ENCODE measurements around the gene ADD2. TPM values are rescaled to one million over a fixed set of nuclear protein-coding genes. Genes with fewer than 3 reads are reported as not detected.

The ADD2 gene
- total RNA-seq, 2 experiments from 2014 or later, result 4.4 to 6.4 TPM

DNA sequence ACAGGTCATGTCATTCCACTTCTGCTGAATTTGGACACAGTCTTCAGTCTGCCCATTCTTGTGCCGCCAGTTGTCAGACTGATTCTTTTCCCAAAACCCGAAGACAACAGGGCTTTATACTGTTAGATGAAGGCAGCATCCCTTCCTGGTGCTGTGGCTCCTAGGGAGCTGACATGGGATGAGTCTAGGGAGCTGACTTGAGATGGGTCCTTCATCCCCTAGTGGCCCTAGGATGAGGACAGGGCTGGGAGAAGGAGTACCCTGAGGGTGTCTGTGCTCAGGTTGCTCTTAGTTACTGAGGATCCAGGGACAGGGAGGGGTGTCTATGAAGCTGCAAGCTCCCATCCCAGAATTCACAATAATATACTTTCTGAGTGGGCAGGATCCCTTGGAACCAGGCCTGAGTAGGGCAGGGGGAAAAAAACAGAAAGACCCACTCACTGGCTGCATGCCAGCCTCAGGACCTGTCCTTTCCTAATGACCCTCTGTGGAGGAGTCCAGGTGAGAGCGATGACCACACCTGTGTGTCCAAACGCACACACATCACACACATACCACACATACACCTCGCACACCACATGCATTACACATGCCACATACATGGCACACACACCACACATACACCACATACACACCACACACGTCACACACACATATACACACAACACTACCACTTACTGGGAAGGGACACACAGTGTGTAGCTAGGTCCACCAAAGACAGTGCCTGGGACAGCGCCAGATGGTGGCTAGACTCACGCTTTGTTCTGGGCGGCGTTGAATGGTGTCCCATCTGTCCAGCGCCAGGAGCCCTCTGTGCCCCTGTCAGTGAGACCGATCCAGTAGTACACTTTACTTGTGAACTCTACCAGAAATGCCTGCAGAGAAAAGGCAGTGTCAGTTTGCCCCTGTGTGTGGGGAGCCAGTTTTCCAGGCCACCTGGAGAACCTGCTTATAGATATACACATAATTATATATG, 41.3 kb upstream of the ADD2 start:
- H3K4me3 ChIP-seq (ENCODE audit: low read length), result no peak overlapping the region
- H3K27ac ChIP-seq (ENCODE audit: low read depth in 1 of 2, low read length in 2 of 2), result no peak overlapping the region
- ChIA-PET CTCF (no interaction called here), POLR2A (no interaction called here)
- TF ChIP-seq, protein P1, sequence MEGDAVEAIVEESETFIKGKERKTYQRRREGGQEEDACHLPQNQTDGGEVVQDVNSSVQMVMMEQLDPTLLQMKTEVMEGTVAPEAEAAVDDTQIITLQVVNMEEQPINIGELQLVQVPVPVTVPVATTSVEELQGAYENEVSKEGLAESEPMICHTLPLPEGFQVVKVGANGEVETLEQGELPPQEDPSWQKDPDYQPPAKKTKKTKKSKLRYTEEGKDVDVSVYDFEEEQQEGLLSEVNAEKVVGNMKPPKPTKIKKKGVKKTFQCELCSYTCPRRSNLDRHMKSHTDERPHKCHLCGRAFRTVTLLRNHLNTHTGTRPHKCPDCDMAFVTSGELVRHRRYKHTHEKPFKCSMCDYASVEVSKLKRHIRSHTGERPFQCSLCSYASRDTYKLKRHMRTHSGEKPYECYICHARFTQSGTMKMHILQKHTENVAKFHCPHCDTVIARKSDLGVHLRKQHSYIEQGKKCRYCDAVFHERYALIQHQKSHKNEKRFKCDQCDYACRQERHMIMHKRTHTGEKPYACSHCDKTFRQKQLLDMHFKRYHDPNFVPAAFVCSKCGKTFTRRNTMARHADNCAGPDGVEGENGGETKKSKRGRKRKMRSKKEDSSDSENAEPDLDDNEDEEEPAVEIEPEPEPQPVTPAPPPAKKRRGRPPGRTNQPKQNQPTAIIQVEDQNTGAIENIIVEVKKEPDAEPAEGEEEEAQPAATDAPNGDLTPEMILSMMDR (IDR thresholded peaks at IDR 0.05), result no peak
- intact Hi-C loops (cut with DNase I, micrococcal nuclease), result no loop called here
- H3K27me3 ChIP-seq (ENCODE audit: control insufficient read depth in 1 of 2, insufficient read depth in 2 of 2, low read length in 2 of 2), result peaks cover 0 to 4% of the 10 kb centered on the region in 2 experiments
- Mint-ChIP-seq H3K9me3 (no peaks in the 10 kb centered on the region), H3K27ac (no peak overlapping the region), H3K4me1 (ENCODE audit: low read depth) (no peaks in the 10 kb centered on the region), H3K4me3 (no peak overlapping the region), H3K36me3 (ENCODE audit: low read depth) (no peaks in the 10 kb centered on the region), H3K27me3 (peaks cover 6% of the 10 kb centered on the region)
- no peaks in the 10 kb centered on the region for H3K36me3 ChIP-seq (ENCODE audit: insufficient read depth, low read length)
- DNase-seq (no peak), ATAC-seq (ENCODE audit: poor library complexity) (no peak)
- H3K9me3 ChIP-seq (ENCODE audit: control insufficient read depth in 1 of 2, insufficient read depth in 1 of 2, low read length in 2 of 2), result peaks cover 0 to 8% of the 10 kb centered on the region in 2 experiments
- no peaks in the 10 kb centered on the region for H3K4me1 ChIP-seq (ENCODE audit: insufficient read depth, low read length)

GRCh38 chr2:70807828-70808118, 39.8 kb upstream of the ADD2 start:
- Mint-ChIP-seq H3K27ac (no peak overlapping the region), H3K9me3 (no peaks in the 10 kb centered on the region), H3K36me3 (ENCODE audit: low read depth) (no peaks in the 10 kb centered on the region), H3K27me3 (peaks cover 6% of the 10 kb centered on the region), H3K4me1 (ENCODE audit: low read depth) (no peaks in the 10 kb centered on the region), H3K4me3 (no peak overlapping the region)
- no peak overlapping the region for H3K27ac ChIP-seq (ENCODE audit: low read depth in 1 of 2, low read length in 2 of 2)
- TF ChIP-seq, protein P1 (IDR thresholded peaks at IDR 0.05), result no peak
- H3K36me3 ChIP-seq (ENCODE audit: insufficient read depth, low read length), result no peaks in the 10 kb centered on the region
- H3K9me3 ChIP-seq (ENCODE audit: control insufficient read depth in 1 of 2, insufficient read depth in 1 of 2, low read length in 2 of 2), result peaks cover 0 to 8% of the 10 kb centered on the region in 2 experiments
- no peak for ATAC-seq (ENCODE audit: poor library complexity)
- intact Hi-C loops (cut with DNase I, micrococcal nuclease), result no loop called here
- H3K4me1 ChIP-seq (ENCODE audit: insufficient read depth, low read length), result no peaks in the 10 kb centered on the region
- H3K4me3 ChIP-seq (ENCODE audit: low read length), result no peak overlapping the region
- ChIA-PET CTCF (no interaction called here), POLR2A (no interaction called here)
- H3K27me3 ChIP-seq (ENCODE audit: control insufficient read depth in 1 of 2, insufficient read depth in 2 of 2, low read length in 2 of 2), result no peaks in the 10 kb centered on the region
- DNase-seq, result no peak

- no peak overlapping the region for H3K4me3 ChIP-seq (ENCODE audit: low read length)
- peaks cover 0 to 8% of the 10 kb centered on the region in 2 experiments for H3K9me3 ChIP-seq (ENCODE audit: control insufficient read depth in 1 of 2, insufficient read depth in 1 of 2, low read length in 2 of 2)
- no peak overlapping the region for H3K4me3 Mint-ChIP-seq
- intact Hi-C loops (cut with DNase I, micrococcal nuclease), result no loop called here
- ChIA-PET CTCF (no interaction called here), POLR2A (no interaction called here)
- TF ChIP-seq, protein P1 (IDR thresholded peaks at IDR 0.05), result no peak
- no peak for ATAC-seq (ENCODE audit: poor library complexity)
- H3K36me3 Mint-ChIP-seq (ENCODE audit: low read depth), result no peaks in the 10 kb centered on the region
- no peak for DNase-seq
- no peak overlapping the region for H3K27ac ChIP-seq (ENCODE audit: low read depth in 1 of 2, low read length in 2 of 2)
- no peaks in the 10 kb centered on the region for H3K36me3 ChIP-seq (ENCODE audit: insufficient read depth, low read length)
- H3K27ac Mint-ChIP-seq, result no peak overlapping the region
- no peaks in the 10 kb centered on the region for H3K4me1 Mint-ChIP-seq (ENCODE audit: low read depth)
- H3K9me3 Mint-ChIP-seq, result no peaks in the 10 kb centered on the region
- H3K27me3 Mint-ChIP-seq, result peaks cover 6% of the 10 kb centered on the region
- H3K4me1 ChIP-seq (ENCODE audit: insufficient read depth, low read length), result no peaks in the 10 kb centered on the region
- no peaks in the 10 kb centered on the region for H3K27me3 ChIP-seq (ENCODE audit: control insufficient read depth in 1 of 2, insufficient read depth in 2 of 2, low read length in 2 of 2)
These were observed 39.3 kb upstream of the ADD2 start for GRCh38 chr2:70807102-70807827.

Measured in CD4-positive, alpha-beta T cell (primary cell).